ENCODE measurements around the gene DNAJB6. TPM values are rescaled to one million over a fixed set of nuclear protein-coding genes. Genes with fewer than 3 reads are reported as not detected.
A peak's percentile ranks its signal among the peaks of the same experiment; 100 is the strongest.

DNAJB6 gene
- total RNA-seq: 95.8 TPM

DNA sequence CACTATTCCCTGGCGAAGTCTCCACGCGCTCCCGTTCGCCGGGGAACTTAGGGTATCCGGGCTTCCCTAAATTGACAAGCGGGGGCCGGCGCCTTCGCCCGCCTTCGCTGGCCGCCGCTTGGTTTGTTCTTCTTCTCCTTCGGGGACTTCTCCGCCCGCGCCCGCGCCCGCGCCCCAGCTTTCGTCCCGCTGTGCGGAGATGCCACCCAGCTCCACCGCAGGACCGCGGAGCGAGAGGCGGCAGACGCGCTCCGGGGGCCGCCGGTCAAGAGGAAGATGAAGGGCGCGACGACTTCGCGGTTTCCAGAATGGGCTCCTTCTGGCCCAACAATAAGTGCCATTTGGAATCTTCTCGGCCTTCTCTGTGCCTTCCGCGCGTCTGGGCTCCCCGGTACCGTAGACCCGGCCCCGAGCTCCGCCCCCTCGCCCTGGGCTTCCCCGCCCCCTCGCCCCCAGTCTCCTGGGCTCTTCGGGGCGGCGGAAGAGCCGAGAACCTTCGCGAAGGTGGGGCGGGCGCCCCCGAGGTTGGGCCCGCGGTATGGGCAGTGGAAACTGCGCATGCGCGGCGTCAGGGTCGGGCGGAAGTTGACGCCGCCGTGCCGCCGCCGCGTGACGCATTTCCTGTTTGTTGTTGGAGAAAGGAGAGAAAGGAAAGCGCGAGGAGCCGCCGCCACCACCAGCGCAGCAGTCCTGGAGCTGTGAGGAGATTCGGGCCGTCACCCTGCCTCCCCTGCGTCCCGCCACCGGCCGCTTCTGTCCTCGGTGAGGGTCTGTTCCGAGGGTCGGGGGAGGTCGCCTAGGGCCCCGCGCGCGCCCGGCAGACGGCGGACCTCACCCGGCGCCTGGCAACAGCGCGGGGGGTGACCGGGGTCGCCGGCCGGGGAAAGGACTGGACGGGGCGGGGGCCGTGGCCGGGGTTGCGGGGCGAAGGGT is at the start of gene DNAJB6:
TSS of gene DNAJB6 (plus strand) at position 622 of the 933 bp plus-strand sequence. CDS start 21,569 bp downstream, outside the sequence.
- DNase-seq (ENCODE audit: low spot score): peak; percentile 95

DNA sequence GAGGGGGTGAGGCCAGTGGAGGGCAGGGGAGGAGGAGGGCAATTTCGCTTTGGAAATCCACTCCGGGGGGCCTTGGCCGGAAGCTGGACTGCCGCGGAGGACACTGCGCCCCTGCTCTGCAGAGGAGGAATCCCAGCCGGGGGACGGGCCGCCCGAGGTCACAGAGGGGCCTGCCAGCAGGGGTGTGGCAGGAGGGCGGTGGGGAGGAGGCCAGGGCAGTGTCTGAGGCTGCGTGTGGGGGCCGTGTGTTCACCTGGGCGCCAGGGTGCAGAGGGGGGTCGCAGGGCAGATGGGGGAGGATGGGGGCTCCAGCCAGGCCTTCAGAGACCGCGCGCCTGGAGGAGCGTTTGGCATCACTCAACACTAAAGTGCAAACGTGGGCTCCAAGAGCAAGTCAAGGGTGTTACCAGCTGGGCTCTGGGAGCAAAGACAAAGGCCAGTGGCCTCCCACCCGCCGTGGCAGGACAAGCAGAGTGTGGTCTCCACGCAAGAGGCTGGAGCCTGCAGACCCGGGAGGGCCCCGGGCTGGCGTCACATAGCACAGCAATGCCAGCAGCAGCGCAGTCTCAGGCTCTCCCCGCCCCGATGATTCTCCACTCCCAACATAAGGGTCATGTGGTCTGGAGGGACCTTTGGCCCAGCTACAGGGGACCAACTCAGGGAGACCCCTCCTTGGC is 45.3 kb upstream of the DNAJB6 start:
- DNase-seq (ENCODE audit: low spot score): no peak

DNA sequence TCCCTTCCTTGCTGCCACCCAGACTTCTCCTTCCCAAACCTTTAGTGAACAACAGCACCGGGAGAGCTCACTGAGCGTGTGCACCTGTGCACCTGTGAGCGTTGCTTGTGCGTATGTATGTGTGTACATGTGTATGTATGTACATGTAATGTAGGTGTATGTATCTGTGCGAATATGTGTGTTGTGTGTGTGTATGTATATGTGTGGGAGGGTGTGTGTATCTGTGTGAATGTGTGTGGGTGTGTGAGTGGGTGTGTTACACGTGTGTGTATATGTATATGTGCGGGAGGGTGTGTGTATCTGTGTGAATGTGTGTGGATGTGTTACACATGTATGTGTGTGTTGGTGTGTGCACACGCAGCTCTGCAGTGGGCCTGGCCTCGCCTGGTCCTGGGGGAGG is 44.5 kb upstream of the DNAJB6 start:
- DNase-seq (ENCODE audit: low spot score): no peak

DNA sequence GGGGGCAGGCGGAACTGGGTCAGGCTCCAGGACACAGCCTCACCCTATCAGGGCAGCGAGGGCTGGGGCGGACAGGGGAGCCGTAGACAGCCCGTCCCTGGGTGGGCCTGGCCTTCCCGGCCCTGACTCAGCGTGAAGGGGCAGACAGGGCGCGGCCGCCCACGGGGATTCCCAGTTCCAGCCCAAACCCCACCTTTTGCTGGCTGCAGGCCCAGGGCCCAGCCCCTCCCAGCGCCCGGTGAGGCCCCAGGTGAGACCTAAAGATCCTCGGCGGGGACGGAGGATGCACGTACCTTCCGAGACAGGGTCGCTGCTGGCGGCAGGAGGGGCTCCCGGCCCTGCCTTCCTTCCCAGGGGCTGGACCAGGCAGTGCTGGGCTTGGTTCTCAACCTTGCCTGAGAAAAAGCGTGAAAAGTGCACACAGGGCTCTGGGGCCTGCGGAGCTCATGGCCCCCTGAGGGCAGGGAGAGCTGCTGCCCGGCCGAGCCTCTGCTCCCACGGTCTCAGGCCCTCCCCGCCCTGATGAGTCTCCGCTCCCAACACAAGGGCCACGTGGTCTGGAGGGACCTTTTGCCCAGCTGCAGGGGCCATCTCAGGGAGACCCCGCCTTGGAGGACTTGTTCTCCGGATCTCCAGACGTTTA is 43.9 kb upstream of the DNAJB6 start:
- DNase-seq (ENCODE audit: low spot score): no peak

DNA sequence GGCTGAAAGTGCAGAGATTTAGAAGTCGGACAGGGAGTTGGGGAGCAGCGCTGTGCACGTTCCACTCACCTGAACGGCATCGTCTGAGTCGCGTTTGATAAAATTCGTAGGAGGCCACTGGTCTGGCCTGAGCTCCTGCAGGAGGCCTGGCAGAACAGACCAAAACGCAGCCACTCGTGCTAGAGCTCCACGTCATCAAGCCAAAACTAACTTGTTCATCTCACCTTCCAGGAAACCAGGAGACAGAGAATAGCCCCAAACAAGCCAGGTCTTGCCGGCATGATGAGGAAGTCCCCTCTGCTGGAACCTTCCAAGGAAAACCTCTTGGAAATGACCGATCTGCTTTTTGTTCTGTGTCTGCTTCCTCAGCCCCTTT is 43.4 kb upstream of the DNAJB6 start:
- no peak for DNase-seq (ENCODE audit: low spot score)

DNA sequence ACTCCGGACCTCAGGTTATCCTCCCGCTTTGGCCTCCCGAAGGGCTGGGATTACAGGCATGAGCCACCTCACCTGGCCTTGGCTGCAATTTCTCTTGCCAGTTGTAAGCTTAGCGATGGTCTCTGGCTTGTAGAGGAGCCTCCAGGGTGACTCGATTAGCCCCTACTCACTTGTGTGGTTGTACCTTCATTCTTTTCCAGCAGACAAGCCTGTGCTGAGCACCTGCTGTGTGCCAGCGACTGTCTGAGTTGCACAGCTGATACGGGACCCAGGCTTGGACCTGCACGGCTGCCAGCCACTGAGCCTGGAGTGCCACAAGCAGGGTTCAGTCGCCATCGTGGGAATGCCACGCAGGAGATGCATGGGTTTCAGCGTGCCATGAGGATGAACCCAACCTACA is 42.0 kb upstream of the DNAJB6 start:
- DNase-seq (ENCODE audit: low spot score): no peak

DNA sequence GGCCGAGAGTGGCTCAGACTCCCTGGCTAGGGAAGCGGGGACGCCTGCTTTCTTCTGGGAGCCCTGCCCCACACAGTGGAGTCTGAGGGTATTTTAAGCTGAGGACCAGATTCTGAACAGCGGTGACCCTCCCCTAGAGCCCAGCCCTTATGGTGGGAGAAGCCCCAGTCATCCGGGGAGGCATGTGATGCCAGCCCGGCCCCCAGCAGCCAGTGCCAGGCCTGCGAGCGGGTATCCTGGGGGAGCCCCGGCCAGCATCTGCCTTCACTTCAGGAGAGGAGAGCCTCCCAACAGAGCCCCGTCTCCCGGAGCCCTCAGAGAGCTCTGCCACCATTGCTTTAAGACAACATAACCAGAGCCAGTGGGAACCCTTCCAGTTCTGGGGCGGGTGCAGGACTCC is 41.5 kb upstream of the DNAJB6 start:
- no peak for DNase-seq (ENCODE audit: low spot score)

DNA sequence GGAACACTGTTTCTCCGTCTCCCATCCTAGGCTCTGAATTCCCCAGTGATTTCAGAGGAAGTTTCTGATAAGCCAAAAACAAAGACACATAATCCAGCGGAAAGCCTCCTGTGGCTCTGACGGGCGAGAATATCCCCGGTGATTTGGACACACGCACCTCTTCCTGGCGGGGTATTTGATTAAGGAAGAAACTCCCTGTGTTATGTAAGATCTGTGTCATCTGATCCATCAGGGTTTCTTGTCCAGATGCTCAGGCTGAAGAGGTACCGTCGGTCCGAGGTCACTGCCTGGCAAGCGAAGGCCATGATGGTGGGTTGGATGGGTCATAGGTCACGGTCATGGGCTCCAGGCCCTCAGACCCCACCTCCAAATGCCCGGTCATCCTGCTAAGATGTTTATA is 39.6 kb upstream of the DNAJB6 start:
- no peak for DNase-seq (ENCODE audit: low spot score)

DNA sequence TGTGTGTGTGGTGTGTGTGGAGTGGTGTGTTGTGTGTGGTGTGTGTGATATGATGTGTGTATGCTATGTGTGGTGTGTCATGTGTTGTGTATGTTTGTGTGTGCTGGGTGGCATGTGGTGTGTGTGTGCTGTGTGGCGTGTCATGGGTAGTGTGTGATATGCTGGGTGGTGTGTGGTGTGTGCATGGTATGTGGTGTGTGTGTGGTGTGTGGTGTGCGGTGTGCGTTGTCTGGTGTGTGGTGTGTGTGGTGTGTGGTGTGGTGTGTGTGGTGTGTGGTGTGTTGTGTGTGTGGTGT is 37.5 kb upstream of the DNAJB6 start:
- no peak for DNase-seq (ENCODE audit: low spot score)

DNA sequence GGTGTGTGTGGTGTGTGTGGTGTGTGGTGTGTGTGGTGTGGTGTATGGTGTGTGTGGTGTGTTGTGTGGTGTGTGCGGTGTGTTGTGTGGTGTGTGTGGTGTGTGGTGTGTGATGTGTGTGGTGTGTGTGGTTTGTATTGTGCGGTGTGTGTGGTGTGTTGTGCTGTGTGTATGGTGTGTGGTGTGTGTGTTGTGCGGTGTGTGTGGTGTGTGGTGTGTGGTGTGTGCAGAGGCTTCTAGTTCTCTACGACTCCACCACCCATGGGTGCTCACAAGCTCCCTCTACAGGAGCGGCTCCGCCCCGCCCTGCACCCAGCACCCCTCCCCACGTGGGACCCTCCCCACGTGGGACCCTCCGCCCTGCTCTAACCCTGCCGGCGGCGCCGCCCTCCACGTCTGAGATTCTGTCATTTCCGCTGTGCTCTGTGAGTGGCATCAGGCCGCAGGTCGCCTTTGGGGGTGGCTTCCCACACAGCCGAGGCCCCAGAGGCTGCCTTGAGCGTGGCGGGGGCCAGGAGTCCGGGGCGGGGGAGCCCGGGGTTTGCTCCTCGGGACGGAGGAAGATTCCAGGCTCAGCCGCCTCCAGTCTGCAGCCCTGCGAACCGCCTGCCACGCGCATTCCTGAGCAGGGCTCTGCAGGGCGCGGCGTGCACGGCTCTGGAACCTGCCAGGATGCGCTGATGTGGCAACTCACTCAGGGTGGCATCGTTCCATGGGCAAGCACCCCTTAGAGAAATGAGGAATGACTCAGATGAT is 37.0 kb upstream of the DNAJB6 start:
- no peak for DNase-seq (ENCODE audit: low spot score)

DNA sequence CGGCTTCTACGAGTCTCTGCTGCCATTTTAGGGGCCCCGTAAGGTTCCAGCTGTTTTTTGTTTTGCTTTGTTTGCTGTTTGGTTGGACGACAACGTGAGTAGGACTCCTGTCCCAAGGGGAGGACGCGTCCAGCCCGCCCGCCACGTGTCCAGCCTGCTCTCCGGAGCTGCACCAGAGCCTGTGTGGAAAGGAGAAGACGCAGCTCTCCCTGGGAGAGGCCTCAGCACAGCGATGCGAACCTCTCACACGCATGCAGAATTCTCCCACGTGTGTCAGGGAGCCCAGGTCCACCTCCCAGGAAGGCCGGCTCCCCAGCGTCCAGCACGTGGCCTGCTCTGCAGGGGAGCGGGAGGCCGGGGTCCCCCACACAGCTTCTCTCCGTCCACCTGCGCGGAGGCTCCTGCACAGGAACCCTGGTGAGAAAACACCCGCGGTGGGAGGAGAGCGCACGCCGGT is 36.4 kb upstream of the DNAJB6 start:
- DNase-seq (ENCODE audit: low spot score): no peak

DNA sequence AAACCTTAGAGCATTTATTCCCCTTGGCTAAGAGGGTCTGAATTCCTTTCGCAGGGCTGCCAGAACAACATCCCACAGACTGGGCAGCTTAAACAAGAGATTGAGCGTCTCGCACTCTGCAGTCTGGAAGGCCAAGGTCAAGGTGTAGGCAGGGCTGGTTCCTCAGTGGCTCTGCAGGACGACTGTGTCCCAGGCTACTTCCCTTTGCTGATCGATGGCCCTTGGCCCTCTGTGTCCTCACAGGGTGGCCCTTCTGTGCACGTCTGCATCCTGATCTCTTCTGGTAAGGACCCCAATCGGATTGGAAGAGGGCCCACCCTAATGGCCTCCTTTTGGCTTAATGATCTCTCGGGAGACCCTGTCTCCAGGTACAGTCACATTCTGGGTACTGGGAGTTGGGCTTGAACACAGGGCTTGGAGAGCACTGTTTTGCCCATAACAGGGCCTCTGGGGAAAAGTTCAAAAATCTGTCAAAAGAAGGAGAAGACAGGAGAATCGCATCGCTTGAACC is 35.1 kb upstream of the DNAJB6 start:
- DNase-seq (ENCODE audit: low spot score): no peak

DNA sequence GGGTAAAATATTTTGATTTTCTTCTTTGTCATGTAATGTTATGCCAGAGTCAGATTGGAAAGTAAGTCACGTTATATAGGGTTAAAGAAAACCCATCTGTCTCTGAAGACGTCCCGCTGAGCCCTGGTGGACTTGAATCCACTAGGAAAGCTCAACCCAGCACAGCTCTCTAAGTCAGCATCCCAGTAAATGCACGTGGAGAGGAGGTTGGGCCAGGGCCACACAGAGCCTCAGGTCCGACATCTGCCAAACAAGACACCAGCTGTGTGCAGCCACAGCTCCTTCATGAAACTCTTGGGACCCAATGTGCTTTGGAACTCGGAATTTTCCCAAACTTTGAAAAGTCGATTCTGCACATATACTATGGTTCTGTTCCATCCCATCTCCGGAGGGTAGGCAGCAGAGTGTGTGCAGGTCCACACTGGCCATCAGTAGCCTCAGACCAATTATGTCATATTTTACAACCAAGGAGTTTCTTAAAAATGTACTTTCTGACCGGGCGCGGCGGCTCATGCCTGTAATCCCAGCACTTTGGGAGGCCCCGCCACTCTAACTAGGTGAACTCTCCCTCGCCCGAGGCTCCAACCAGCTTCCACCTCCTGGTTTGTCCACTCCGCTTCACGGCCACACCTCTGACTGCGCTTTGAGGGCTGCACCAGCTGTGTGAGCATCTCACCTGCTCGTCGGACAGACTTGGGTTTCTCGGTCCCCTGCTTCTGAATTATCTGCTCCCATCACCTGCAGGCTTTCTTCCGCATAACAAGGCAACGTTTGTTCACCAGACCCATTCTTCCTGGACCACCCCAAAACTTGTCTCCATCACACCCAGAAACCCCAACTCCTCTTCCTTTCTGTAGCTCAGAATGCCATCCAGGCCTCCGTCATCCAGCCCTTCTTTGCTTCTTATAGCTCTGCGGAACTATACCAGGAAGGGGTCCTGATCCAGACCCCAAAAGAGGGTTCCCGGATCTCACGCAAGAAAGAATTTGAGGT is 29.7 kb upstream of the DNAJB6 start:
- no peak for DNase-seq (ENCODE audit: low spot score)

DNA sequence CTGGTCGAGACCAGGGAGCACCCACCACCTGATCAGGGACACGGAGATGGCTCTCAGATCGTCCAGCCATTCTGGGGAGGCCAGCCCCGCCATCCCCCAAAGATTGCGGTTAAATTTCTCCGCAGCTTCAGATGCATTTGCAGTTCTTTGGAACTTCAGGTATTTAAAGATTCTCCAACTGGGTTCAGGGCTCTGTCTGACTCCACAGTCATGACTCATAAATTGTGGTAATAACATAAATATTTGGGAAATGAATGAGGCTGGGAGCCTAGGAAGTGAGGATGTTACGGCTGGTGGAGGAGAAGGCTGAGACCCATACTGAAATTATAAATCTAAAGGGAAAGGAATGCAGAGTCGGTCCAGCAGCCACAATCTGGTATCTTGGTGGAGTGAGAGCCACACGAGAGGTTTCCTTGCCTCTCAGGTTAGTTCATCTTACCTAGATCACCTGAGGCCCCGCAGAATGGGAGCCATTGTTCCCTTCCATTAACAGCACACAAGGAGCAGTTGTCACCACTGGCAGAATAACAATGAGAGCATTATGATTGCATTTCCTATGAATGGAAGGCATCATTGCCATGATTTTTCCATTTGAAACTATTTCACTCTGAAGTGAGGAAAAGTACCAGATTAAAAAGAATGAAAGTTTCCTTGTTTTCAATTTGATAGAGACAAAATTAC is 26.7 kb upstream of the DNAJB6 start:
- no peak for DNase-seq (ENCODE audit: low spot score)

DNA sequence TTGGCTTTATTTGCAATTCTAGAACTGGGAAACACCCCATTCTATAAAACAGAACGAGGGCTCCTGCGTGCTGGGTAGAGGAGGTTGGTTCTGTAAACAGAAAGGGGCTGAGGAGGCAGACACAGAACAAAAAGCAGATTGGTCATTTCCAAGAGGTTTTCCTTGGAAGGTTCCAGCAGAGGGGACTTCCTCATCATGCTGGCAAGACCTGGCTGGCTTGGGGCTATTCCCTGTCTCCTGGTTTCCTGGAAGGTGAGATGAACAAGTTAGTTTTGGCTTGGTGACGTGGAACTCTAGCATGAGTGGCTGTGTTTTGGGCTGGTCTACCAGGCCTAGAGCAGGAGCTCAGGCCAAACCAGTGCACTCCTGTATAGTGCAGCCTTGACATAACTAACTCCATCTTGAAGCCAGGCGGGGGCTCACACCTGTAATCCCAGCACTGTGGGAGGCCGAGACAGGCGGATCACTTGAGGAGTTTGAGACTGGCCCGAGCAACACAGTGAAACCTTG is 26.1 kb upstream of the DNAJB6 start:
- no peak for DNase-seq (ENCODE audit: low spot score)

DNA sequence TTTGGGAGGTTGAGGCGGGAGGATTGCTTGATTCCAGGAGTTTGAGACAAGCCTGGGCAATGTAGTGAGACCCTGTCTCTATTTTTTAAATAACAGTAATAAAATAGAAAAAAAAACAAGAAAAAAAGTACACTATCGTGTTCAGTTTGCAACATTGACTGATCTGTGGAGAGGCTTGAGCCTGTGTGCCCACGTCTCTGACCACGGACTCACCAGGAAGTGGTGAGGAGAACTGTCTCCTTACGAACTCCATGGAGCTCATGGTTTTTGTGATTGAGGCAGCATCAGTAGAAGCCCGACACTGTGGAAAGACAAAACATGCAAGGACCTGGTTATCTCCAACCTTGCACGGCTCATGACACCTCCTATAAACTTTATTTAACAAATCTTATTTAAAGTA is 23.9 kb upstream of the DNAJB6 start:
- DNase-seq (ENCODE audit: low spot score): no peak

DNA sequence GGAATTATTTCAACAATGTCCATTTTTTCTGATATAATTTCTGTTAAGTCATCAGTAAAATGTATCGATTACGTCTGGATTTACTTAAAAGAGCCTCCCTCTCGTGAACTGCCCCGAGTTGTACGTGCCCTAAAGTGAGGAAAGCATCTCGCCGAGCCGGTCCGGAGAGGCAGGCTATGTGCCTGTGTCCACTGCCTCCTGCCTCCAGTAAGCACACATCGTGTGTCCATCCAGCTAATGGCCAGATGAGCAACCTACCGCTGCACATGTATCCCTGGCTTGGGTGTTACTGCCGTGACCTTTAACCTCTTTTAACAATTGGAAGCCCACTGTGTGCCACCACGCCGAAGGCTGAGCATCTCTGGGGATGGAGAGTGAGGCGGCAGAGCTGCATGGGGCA is 23.2 kb upstream of the DNAJB6 start:
- no peak for DNase-seq (ENCODE audit: low spot score)

DNA sequence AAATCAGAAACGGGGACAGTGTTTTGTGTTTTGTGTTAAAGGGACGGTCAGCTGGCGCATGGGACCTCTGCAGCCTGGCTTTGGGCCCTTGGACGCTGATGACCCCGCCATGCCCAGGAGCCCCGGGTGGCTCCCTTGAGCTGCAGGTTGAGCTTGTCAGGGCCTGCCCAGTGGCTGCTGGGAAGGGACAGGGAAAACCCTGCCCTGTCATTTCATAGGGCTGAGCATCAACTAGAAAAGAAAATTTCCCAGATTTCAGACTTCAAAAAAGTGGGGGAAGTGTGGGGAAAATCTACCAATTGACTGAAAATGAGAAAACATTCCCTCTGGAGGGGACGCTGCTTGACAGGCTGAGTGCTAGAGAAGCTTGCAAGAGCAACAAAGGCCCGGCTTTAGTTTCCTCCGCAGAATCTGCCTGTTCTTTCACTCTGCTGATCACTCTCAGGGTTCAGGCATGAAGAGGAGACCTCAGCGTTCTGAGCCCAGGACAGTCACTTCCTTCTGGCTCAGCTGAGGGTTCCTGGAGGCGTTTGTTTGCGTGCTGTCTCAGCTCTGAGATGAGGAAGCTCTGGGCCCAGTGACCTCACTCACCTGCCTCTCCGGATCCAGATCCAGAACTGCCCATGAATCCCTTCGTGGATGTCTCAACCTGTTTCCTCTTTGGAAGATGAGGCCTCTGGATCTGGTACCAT is 18.6 kb upstream of the DNAJB6 start:
- DNase-seq (ENCODE audit: low spot score): peak; percentile 44

DNA sequence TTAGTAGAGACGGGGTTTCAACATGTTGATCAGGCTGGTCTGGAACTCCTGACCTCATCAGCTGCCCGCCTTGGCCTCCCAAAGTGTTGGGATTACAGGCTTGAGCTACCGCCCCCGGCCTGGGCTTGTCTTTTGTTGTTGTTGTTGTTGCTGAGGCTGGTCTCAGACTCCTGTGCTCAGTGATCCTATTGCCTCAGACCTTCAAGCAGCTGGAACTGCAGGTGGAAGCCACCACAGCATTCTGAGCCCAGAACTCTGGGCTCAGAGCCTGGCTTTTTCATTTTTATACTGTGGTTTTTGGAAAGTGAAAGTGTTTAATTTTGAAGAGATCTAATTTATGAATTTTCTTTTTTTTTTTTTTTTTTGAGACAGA is 16.2 kb upstream of the DNAJB6 start:
- no peak for DNase-seq (ENCODE audit: low spot score)

Data from mucosa of gallbladder (tissue), 1 donor.